Type B pancreatic cell (in vitro differentiated cells): ENCODE results near the gene SLC1A2. TPM values are rescaled to one million over a fixed set of nuclear protein-coding genes. Genes with fewer than 3 reads are reported as not detected.

Experiments used
- DNase-seq: peaks from one replicate; pipeline ENCODE4 v3.0.0; 2021; ENCODE audit warnings: mixed read lengths; ENCODE audit not compliant: unreplicated experiment; ENCODE audit errors: extremely low spot score
- H3K27ac Mint-ChIP-seq: 2 replicates; pipeline ENCODE4 v1.8.0; 2021; ENCODE audit warnings: mild to moderate bottlenecking, mixed read lengths
- H3K27me3 Mint-ChIP-seq: 2 replicates; pipeline ENCODE4 v1.8.0; 2021; ENCODE audit warnings: mixed read lengths
- H3K36me3 Mint-ChIP-seq: 2 replicates; pipeline ENCODE4 v1.8.0; 2021; ENCODE audit warnings: mixed read lengths
- H3K4me1 Mint-ChIP-seq: one replicate; pipeline ENCODE4 v1.8.0; 2021; ENCODE audit warnings: mixed read lengths; ENCODE audit not compliant: unreplicated experiment
- H3K4me3 Mint-ChIP-seq: 2 replicates; pipeline ENCODE4 v1.8.0; 2021; ENCODE audit warnings: mild to moderate bottlenecking, mixed read lengths
- H3K9me3 Mint-ChIP-seq: 2 replicates; pipeline ENCODE4 v1.8.0; 2021; ENCODE audit warnings: mixed read lengths
- total RNA-seq: library from RNA; stranded (reverse); gene quantifications from 2 replicates; pipeline ENCODE4 v1.2.1, GENCODE V29; 2021; ENCODE audit warnings: low replicate concordance
- TF ChIP-seq, protein P1 (sequence below): fragments of 200-600 bp; sonication (generic); conservative IDR thresholded peaks from 2 replicates; pipeline ENCODE4 v1.5.0; 2021; ENCODE audit warnings: antibody characterized with exemption, mild to moderate bottlenecking

Gene SLC1A2
- total RNA-seq, 1 donor from 2014 or later = 7.4 TPM

DNA sequence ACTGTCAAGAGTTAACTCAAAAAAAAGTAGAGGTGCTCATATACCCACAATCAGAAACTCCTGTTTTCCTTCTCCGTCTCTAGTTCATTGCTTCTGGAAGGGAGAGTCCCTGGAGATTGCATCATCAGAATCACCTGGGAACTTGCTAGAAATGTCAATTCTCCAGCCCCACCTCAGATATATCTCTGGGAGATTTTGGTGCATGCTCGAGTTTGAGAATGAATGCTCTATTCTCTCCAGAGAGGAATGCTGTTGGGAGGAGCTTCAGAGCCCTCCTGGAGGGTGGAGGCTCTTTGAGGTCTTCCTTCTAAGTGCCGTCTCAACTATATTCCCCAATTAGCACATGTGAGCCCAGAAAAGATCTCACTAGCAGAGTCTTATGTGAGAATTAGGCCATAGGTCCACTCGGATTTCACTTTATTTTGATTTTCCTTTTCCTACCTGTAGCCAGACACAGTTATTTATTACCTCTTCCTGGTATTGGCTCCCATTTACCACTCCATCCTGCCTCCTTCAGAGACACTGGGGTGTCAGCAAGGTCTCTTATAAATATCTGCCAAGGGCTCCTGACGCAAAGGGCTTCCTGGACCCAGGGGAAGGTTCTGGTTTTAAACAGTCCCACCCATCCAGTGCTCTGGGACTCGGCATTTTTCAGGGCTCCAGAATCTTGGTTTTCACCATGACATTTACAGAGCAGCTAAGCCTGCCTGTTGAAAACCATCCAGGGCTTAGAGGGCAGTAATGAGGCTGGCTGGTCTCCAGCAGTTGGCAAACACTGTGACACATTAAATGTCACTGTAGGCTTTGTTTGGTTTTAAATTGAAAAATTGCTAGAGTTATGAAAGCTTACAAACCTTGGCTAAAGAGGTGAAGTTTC, 144.2 kb downstream of the SLC1A2 start:
- no peak for DNase-seq
- Mint-ChIP-seq H3K9me3 (peaks cover 7% of the 10 kb centered on the region), H3K27ac (no peak overlapping the region), H3K4me1 (peaks cover 12% of the 10 kb centered on the region), H3K4me3 (no peak overlapping the region), H3K27me3 (no peaks in the 10 kb centered on the region), H3K36me3 (no peaks in the 10 kb centered on the region)
- TF ChIP-seq, protein P1, sequence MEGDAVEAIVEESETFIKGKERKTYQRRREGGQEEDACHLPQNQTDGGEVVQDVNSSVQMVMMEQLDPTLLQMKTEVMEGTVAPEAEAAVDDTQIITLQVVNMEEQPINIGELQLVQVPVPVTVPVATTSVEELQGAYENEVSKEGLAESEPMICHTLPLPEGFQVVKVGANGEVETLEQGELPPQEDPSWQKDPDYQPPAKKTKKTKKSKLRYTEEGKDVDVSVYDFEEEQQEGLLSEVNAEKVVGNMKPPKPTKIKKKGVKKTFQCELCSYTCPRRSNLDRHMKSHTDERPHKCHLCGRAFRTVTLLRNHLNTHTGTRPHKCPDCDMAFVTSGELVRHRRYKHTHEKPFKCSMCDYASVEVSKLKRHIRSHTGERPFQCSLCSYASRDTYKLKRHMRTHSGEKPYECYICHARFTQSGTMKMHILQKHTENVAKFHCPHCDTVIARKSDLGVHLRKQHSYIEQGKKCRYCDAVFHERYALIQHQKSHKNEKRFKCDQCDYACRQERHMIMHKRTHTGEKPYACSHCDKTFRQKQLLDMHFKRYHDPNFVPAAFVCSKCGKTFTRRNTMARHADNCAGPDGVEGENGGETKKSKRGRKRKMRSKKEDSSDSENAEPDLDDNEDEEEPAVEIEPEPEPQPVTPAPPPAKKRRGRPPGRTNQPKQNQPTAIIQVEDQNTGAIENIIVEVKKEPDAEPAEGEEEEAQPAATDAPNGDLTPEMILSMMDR = no peak

DNA sequence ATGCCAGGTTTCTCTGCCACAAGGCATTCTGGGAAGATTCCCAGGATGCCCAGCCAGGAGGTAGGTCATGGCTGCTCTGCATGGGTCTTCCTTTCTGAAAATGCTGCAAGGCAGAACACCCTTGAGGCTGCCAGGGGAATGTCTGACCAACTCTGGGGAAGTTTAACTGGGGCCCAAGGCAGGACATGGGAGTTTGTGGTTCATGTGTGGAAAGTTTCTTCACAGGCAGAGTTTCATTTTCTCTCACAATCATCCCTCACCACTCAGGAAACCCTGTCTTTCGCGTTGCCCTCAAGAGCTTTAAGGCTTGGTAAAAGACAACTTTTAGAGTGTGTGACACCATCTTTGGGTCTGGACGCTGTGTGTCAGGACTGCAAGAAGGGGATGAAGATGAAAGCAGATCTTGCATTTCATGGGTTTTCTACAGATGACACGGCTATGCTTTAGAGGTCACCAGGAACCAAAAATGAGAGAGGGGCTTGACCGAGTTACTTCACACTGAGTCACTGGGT, 146.9 kb downstream of the SLC1A2 start:
- Mint-ChIP-seq H3K27ac (no peak overlapping the region), H3K4me3 (no peak overlapping the region), H3K9me3 (no peaks in the 10 kb centered on the region), H3K36me3 (no peaks in the 10 kb centered on the region), H3K27me3 (no peaks in the 10 kb centered on the region), H3K4me1 (peaks cover 12% of the 10 kb centered on the region)
- no peak for DNase-seq
- TF ChIP-seq, protein P1 = no peak

DNA sequence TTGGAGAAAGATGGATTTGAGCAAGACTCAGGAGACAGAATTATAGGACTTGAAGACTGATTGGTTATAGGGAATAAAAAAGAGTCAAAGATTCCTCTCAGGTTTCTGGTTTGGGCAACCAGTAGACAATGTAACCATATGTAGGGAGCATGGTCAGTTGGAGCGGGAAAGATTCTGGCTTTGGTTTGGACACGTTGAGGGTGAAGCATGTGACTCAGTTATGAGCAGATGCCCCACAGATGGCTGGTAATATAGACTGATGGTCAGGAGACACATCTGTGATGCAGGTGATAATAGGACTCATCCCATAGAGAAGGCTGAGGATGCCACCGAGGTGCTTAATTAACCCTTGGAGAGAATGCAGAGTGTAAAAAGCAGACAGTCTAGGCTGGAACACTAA, 148.3 kb downstream of the SLC1A2 start:
- TF ChIP-seq, protein P1 = no peak
- DNase-seq = no peak
- no peaks in the 10 kb centered on the region for H3K9me3 Mint-ChIP-seq
- no peaks in the 10 kb centered on the region for H3K27me3 Mint-ChIP-seq
- H3K4me1 Mint-ChIP-seq = peaks cover 12% of the 10 kb centered on the region
- no peak overlapping the region for H3K27ac Mint-ChIP-seq
- H3K4me3 Mint-ChIP-seq = no peak overlapping the region
- H3K36me3 Mint-ChIP-seq = no peaks in the 10 kb centered on the region

DNA sequence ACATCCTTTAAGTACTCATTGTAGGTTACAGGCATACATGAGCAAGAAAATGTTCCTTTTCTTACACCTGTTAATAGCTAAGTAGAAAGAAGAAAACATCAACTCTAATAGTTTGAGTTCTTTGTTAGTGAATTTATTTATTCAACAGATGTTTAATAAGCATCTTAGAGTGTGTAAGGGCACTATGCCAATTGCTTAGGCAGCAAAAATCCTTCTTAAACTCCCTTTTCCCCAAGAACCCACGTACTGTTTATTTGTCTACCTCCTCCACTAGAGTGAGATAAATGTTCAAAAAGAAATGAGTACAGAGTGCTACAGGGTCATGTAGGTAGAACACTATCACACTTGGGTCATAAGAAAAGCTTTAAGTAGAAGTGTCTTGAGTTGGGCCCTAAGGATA, 149.0 kb downstream of the SLC1A2 start:
- TF ChIP-seq, protein P1 = no peak
- Mint-ChIP-seq H3K4me1 (peaks cover 12% of the 10 kb centered on the region), H3K36me3 (no peaks in the 10 kb centered on the region), H3K27me3 (no peaks in the 10 kb centered on the region), H3K9me3 (no peaks in the 10 kb centered on the region), H3K27ac (no peak overlapping the region), H3K4me3 (no peak overlapping the region)
- no peak for DNase-seq

DNA sequence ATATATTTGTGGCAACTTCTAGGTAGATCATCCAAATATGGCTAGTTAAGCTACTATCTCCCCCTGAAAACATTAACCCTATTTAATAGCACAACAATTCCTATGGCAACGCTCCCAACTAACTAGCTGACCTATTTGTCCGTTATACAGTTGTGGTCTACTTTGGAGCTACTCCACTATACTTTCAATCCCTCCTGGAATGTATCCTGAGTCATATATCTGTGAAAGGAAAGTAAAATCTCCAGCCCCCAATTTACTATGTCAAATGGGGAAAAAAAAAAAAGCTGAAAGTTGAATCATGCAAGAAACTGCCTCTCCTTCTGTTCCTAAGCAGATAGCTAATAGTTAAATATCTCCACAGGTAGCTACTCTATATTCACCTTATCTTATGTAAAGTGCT, 151.9 kb downstream of the SLC1A2 start:
- no peak for DNase-seq
- TF ChIP-seq, protein P1 = no peak
- H3K27ac Mint-ChIP-seq = no peak overlapping the region

More for the DNA sequence above, 151.9 kb downstream of the SLC1A2 start:
- no peak overlapping the region for H3K4me3 Mint-ChIP-seq
- H3K27me3 Mint-ChIP-seq = no peaks in the 10 kb centered on the region
- no peaks in the 10 kb centered on the region for H3K36me3 Mint-ChIP-seq
- H3K4me1 Mint-ChIP-seq = no peaks in the 10 kb centered on the region
- no peaks in the 10 kb centered on the region for H3K9me3 Mint-ChIP-seq
